Measurements from ENCODE around the gene GRB10. TPM values are rescaled to one million over a fixed set of nuclear protein-coding genes. Genes with fewer than 3 reads are reported as not detected.

GRB10 gene
- total and polyA plus RNA-seq, 2 of the 8 experiments (the other 6 are each of a cell fraction or from before 2014, with no cell fraction given): 35.7 to 97.0 TPM

DNA sequence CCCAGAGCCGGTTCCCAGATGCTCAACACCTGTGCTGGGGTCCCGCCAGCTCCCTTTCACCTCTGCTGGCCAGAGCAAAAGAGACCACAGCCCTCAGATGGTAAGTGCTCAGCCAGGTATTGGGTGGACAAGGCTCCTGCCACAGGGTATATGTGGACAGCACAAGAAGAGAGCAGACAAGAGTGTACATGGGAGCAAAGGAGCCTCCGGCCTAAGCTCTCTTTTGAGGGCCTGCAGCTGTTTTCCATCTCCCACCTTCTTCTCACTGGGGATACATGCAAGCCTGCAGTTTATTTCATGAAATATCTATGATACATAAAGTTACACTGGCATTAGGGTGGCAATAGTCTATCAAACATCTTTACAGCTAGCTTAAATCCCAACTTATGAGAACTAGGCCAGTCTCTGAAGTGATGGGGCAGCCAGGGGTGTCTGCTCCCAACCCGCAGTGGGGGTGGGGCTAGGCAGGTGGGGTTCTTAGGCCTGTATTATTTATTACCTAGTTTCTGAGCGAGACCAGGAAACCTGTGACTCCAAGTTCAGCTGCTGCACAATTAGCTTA is 167.1 kb downstream of the GRB10 start:
- Histone ChIP-seq H3K4me1 (replicated peaks in 1 of 4; ENCODE audit: control insufficient read depth in 3 of 4, insufficient read depth in 4 of 4, low read length in 3 of 4) (no peaks in the 10 kb centered on the region), H3K27me3 (replicated peaks in 1 of 4; ENCODE audit: control insufficient read depth in 3 of 4, extremely low read depth in 1 of 4, insufficient read depth in 3 of 4, low read length in 3 of 4) (no peaks in the 10 kb centered on the region), H3K23ac (ENCODE audit: insufficient read length) (no peak overlapping the region), H3K56ac (replicated peaks; ENCODE audit: insufficient read length, low read depth, low read length) (no peak overlapping the region), H3K18ac (ENCODE audit: extremely low read depth, low read length) (no peak overlapping the region), H3K14ac (ENCODE audit: insufficient read length) (no peak overlapping the region), H3K9me3 (ENCODE audit: insufficient read depth in 2 of 2, low read depth in 1 of 2, low read length in 1 of 2) (no peaks in the 10 kb centered on the region), H2BK20ac (ENCODE audit: low read length) (no peak overlapping the region), H3K23me2 (ENCODE audit: low read depth, low read length) (no peaks in the 10 kb centered on the region), H3K9ac (replicated peaks in 1 of 4; ENCODE audit: extremely low read depth in 1 of 4, low read depth in 3 of 4, low read length in 3 of 4) (no peak overlapping the region), H2AK5ac (ENCODE audit: low read depth, low read length) (no peak overlapping the region), H2BK120ac (replicated peaks; ENCODE audit: low read depth, low read length) (no peak overlapping the region), H3K4ac (replicated peaks; ENCODE audit: insufficient read length, low read depth, low read length) (no peak overlapping the region), H4K91ac (replicated peaks; ENCODE audit: insufficient read length, low read length) (no peak overlapping the region), H4K5ac (ENCODE audit: insufficient read length, low read depth, low read length) (no peak overlapping the region), H2BK12ac (ENCODE audit: low read depth, low read length) (no peak overlapping the region), H3K36me3 (ENCODE audit: control insufficient read depth in 2 of 4, insufficient read depth in 4 of 4, low read length in 3 of 4) (peaks cover 6 to 36% (median 24%) of the 10 kb centered on the region in 4 experiments), H4K8ac (ENCODE audit: extremely low read depth, insufficient read depth, low read length) (no peak overlapping the region), H3K79me1 (ENCODE audit: low read depth, low read length) (no peaks in the 10 kb centered on the region; the same call in 1 of the 2 replicates), H2AFZ (ENCODE audit: low read length) (no peak overlapping the region), H3K27ac (ENCODE audit: low read depth, low read length) (no peak overlapping the region), H4K20me1 (replicated peaks in 1 of 2; ENCODE audit: control insufficient read depth in 1 of 2, insufficient read depth in 2 of 2, low read length in 2 of 2) (peaks cover 0 to 5% of the 10 kb centered on the region in 2 experiments), H3K4me3 (ENCODE audit: extremely low read depth in 1 of 4, insufficient read depth in 2 of 4, low read depth in 3 of 4, low read length in 4 of 4) (no peak overlapping the region), H3K79me2 (ENCODE audit: control insufficient read depth in 1 of 2, insufficient read depth in 2 of 2, low read length in 2 of 2) (no peaks in the 10 kb centered on the region), H2BK5ac (ENCODE audit: low read depth, low read length) (no peak overlapping the region), H3K4me2 (ENCODE audit: insufficient read depth in 1 of 2, low read depth in 2 of 2, low read length in 2 of 2) (no peak overlapping the region), H2BK15ac (ENCODE audit: low read length) (no peak overlapping the region)
- ChIA-PET CTCF (ENCODE audit: partially characterized antibody) (interaction anchor here (0.7 to 5.6 kb wide), 20 partner anchors 8 to 567 kb away, joined by 3 to 56 read pairs (median 4); no protein-coding TSS in a partner anchor), POLR2A (ENCODE audit: partially characterized antibody) (interaction anchor here (1.3 to 1.8 kb wide), 2 partner anchors 13 to 16 kb away, joined by 4 to 5 read pairs; no protein-coding TSS in a partner anchor)
- DNase-seq (ENCODE audit: low read depth in 1 of 2, low spot score in 2 of 2): no peak
- WGBS, 2 experiments (ENCODE audit: extremely low coverage in 1 of 2, insufficient coverage in 1 of 2, insufficient read length in 1 of 2, insufficient replicate concordance in 2 of 2, low coverage in 1 of 2, low lambda C conversion rate in 2 of 2, missing lambda C conversion rate in 1 of 2): 89% methylated on average over 5 of the region's 5 CpGs; no CpG with 5 or more reads in 1 of the 2 experiments
- TF ChIP-seq POLR2AphosphoS5 (IDR thresholded peaks at IDR 0.05; ENCODE audit: low read depth, low read length): no peak
- no peak for TF ChIP-seq TBP (IDR thresholded peaks at IDR 0.05; ENCODE audit: low read depth, low read length)
- TF ChIP-seq, protein P1, sequence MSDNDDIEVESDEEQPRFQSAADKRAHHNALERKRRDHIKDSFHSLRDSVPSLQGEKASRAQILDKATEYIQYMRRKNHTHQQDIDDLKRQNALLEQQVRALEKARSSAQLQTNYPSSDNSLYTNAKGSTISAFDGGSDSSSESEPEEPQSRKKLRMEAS (IDR thresholded peaks at IDR 0.05): no peak
- TF ChIP-seq, protein P2, sequence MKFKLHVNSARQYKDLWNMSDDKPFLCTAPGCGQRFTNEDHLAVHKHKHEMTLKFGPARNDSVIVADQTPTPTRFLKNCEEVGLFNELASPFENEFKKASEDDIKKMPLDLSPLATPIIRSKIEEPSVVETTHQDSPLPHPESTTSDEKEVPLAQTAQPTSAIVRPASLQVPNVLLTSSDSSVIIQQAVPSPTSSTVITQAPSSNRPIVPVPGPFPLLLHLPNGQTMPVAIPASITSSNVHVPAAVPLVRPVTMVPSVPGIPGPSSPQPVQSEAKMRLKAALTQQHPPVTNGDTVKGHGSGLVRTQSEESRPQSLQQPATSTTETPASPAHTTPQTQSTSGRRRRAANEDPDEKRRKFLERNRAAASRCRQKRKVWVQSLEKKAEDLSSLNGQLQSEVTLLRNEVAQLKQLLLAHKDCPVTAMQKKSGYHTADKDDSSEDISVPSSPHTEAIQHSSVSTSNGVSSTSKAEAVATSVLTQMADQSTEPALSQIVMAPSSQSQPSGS (IDR thresholded peaks at IDR 0.05; ENCODE audit: low read length): no peak
- no peak for TF ChIP-seq BACH1 (IDR thresholded peaks at IDR 0.05; ENCODE audit: low read length)
- TF ChIP-seq, protein P3, sequence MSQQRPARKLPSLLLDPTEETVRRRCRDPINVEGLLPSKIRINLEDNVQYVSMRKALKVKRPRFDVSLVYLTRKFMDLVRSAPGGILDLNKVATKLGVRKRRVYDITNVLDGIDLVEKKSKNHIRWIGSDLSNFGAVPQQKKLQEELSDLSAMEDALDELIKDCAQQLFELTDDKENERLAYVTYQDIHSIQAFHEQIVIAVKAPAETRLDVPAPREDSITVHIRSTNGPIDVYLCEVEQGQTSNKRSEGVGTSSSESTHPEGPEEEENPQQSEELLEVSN (IDR thresholded peaks at IDR 0.05): no peak
- TF ChIP-seq KDM1A (IDR thresholded peaks at IDR 0.05; ENCODE audit: borderline replicate concordance, low read length): no peak
- TF ChIP-seq KDM4A (IDR thresholded peaks at IDR 0.05; ENCODE audit: low read depth, low read length, severe bottlenecking): no peak
- no peak for TF ChIP-seq RNF2 (IDR thresholded peaks at IDR 0.05; ENCODE audit: borderline replicate concordance, low read depth, low read length, missing control alignments, poor library complexity, severe bottlenecking)
- no peak for FAIRE-seq

Data from H1 (cell line).